HG03064 (cell line): ENCODE data around the gene CFAP91.

Experiments
- ATAC-seq: cut with Tn5 transposase; IDR thresholded peaks from one replicate; pipeline ENCODE4 v1.9.1; 2021; ENCODE audit warnings: low read depth; ENCODE audit not compliant: unreplicated experiment

CFAP91 gene

DNA sequence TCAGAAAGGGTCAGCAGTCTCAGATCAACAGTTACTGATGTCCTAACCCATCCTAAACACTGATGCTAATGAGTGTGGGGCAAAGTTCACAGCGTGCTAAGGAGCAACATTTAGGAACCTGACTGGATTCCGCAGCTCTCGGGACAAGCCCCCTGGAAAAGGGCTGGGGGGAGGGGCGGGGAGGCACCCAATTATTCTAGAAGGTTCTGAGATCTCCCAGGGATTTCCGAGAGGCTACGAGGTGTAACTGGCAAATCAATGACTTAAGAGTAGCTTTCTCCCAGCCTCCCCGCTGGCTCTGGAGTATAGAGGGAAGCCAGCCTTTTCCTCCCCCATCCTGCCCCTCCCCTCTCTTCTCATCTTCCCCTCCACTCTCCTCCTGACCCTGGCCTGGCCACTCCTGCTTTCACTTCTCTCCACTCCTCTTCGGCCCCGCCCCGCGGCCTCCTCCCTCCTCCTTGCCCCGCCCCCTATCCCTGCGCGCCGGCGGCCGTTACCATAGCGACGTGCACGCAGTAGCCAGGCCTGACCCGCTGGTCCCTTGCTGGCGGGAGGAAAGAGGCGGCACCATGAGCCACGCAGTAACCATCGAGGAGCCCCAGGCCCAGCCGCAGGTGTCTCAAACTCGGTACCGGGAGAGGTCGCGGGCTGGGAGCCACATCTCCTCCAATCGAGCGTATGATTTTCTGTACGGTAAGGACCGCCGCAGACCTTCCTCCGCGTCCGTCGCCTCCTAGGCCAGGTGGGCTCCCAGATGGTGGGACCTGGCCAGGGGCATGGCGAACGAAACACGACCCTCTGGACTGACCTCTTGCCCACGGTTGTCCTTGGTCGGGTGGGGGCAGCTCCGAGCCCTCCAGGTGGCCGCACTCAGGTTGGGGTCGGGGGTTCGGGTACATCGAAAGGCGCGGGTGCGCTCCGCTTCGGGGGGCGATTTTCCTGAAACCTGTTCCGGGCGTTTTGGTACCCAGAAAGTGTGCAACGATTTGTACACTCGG, at the start of gene CFAP91:
Gene CFAP91 (plus strand): TSS at position 493 of the 998 bp plus-strand sequence. CDS start 77 bp downstream, at position 570.
- ATAC-seq: peak; percentile 72

- ATAC-seq: no peak
Observed at GRCh38 chr3:119653876-119654275, 48.9 kb upstream of the CFAP91 start.

GRCh38 chr3:119657887-119658702, 44.7 kb upstream of the CFAP91 start:
- no peak for ATAC-seq

DNA sequence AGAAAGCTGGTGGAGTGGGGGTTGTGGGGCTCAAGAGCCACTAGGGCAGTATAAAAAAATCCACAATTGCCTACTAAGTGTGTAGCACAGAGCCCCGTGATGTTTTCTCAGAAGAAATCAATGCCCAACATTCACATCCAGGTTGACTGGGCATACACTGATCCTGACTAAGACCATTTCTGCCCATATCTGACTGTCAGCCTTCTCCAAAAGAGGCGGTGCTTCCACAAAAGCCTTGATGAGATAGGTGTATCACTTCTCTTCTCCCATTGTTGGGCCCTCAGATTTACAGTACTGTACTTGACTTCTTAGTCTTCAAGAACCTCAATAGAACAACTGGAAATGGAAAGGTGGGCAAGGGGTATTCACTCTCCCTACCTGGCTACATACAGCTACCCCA, 43.8 kb upstream of the CFAP91 start:
- ATAC-seq: no peak

GRCh38 chr3:119659606-119660291, 43.1 kb upstream of the CFAP91 start:
- no peak for ATAC-seq

DNA sequence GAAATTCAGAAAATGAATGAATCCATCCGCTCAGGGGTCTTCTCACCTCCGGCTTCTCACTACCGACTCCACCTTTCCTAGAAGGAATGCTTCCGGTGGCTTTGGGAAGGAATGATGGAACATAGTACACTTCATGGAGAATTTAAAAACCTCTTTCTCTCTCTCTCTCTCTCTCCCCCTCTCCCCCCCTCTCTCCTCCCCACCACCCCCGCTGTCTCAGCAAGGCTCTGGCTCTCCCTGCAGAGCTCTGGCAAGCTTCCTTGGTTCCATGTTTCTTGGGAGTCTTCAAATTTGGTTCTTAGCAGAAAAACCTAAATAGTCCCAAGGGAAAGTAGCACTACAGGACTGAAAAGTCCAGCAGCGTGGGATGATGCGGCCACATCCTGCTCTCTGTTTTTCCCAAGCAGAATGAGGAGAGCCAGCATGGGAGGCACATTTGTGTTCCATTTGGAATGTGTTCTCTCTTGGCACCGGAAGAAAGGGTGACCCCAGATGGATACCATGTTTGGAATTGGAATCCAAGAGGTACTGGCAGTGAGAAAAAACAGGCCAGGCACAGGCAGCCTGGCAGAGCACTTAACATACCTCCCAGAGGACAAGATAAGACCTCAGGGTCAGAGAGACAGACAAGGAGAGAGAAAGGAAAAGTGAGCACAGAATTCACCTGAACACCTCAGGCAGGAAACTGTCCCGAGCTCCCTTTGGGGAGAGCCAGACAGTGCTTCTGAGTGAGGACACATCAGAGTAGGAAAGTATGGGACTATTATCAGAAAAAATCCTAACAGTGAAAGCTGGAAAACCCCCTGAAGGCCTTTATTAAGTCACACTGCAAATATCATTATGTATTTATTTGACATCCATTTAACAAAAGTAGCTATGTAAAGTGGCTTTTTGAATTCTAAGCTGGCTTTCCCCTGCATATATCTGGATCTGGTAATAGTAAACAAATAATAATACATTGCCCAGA, 42.1 kb upstream of the CFAP91 start, which contains the start of gene POPDC2:
Gene POPDC2 (minus strand): TSS at position 116 of the 967 bp plus-strand sequence. CDS start 166 bp downstream, outside the sequence.
- no peak for ATAC-seq

DNA sequence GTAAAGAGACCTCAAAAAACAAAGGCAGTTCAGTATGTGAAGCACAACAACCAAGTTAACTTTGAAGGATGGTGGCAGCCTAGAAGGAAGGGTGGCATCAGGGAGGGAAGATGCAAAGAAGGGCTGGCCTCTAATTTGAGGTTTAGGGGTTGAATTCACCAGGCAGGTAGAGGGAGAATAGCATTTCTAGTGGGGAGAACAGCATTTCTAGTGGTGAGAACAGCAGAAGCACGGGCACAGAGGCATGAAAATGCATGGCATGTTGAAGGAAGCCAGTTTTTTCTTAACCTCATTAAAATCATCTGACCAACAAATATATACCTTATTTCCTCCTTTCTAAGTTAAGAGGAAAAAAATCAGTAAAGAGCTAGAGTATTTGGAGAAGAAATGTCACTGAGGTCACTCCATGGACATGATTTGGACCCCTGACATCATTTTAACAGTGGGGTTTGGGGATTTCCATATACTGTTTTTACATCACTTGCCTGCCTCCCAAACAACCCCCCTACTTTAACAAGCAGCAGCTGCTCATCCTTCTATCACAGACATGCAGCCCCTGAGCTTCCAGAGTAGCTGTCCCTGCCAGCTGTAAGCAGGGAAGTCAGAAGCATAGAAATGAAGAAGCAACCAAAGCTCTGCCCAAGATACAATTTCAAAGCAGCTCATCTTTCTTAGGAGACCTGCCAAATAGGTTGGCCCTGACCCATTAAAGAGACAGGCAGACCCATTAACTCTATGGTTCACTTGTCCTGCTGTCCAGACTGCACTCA, 40.0 kb upstream of the CFAP91 start:
- ATAC-seq: no peak

- no peak for ATAC-seq
Observed at GRCh38 chr3:119663885-119664284, 38.9 kb upstream of the CFAP91 start.

DNA sequence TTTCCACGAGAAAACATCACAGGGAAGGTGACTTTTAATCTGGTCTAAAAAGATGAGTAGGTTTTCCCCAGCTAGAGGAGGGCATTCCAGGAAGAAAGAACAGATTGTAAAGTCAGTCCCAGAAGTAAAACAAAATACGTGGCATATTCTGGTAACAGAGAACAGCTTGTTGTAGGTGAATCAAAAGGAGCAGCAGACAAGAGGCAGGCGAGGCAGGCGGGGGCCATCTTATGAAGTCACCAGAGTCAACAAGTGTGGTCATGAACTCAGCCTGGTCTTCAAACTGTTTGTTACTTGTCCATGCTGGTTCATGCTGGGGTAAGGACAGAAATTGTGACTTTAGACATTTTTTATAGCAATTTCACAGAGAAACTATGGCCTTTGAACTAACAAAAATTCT, 38.5 kb upstream of the CFAP91 start:
- ATAC-seq: no peak

- ATAC-seq: no peak
Observed at GRCh38 chr3:119664850-119665379, 37.9 kb upstream of the CFAP91 start.

DNA sequence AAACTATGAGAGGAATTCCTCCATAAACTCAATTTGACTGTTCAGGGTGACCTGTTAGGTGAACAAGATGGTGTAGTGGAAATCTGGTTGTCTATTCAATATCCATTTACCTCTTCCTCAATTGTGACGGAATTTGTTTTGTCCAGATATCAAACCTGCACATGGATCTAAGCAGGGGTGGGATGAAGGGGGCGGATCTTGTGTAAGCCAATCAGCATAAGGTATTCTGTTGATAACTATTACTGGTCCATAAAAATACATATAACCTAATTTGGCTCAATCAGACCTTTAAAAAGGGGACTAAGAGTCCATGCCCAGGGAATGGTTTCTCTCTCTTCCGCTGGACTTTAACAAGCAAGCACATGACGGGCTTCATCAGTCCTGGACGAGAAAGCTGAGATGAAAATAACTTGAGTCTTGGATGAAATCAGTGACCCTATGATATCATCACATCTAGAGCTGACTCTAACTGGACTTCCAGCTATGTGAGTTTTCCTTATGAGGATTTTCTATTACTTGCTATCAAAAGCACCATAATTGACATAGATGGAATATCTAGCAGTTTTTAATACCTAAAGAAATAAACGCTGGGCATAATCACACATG, 36.8 kb upstream of the CFAP91 start:
- ATAC-seq: no peak

DNA sequence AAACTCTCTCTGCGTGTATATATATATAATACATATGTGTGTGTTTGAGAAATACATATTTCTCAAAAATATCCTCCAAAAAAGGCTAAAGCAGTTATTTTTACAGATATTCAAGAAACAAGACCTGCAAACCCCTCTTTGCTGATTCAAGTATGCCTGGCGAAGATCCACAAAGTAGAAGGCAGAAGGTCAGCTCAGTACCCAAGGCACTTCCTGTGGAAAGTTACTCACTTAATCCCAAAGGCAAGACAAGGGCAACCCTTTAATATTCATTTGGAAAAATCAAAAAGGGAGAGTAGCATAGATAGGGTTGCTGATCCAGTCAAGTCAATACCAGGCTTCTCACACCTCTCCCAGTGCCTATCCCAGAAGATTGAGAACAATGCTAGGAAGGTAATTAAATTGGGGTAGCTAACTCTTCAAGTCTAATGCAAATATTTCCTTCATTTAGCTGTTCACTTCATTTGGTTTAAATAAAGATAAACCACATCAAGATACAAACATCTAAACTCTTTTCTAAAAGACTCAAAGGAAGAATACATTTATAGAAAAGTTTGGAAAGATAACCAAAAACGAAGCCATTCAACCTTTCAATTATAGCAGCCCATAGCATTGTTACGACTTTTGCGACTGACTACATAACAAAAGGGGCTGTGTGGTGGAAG, 32.8 kb upstream of the CFAP91 start:
- no peak for ATAC-seq

DNA sequence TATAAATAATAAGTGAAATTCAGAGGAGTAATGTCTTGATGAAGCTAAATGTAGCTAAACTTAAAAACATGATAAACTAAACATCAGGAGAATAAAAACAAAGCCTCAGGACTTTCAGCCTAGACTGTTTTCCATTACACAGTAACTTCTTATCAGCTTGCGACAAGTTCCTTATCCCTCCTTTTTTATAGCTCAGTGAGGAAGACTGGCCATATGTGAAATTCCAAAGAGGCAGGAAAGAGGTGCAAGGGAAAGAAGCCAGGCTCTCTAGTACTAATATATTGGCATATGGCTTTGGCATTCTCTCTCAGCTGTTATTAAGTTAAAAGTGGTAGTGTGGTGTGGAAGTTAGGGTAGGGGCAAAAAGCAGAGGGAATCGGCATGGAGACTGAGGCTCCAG, 30.0 kb upstream of the CFAP91 start:
- ATAC-seq: no peak

GRCh38 chr3:119673875-119674274, 28.9 kb upstream of the CFAP91 start:
- ATAC-seq: no peak

GRCh38 chr3:119675188-119675874, 27.5 kb upstream of the CFAP91 start:
- no peak for ATAC-seq

GRCh38 chr3:119676020-119676419, 26.8 kb upstream of the CFAP91 start:
- no peak for ATAC-seq
